Thoracic aorta (tissue), 2 donors: ENCODE measurements around the gene DNAH10. TPM values are rescaled to one million over a fixed set of nuclear protein-coding genes. Genes with fewer than 3 reads are reported as not detected.

Source experiments
- ATAC-seq: fragments of 150-250 bp; one replicate; pipeline ENCODE4 v1.8.0; 2017; ENCODE audit warnings: low read depth; ENCODE audit not compliant: insufficient number of reproducible peaks, low FRiP score
- DNase-seq: peaks from one replicate; pipeline ENCODE4 v3.0.0-alpha.2; 2020; ENCODE audit warnings: low spot score
- H3K27ac ChIP-seq, 2 donors: fragments of 200-600 bp; sonication (generic); 1 replicate in 1 of 2; 2 replicates in 1 of 2; pipeline ENCODE4 v1.5.1; 2016; ENCODE audit warnings: mild to moderate bottlenecking in 2 of 2, moderate library complexity in 2 of 2
- H3K27me3 ChIP-seq: fragments of 200-600 bp; sonication (generic); replicated peaks from 2 replicates; pipeline ENCODE4 v1.6.0; 2016; ENCODE audit warnings: mild to moderate bottlenecking; ENCODE audit not compliant: insufficient read depth
- H3K36me3 ChIP-seq: fragments of 200-600 bp; sonication (generic); one replicate; pipeline ENCODE4 v1.5.1; 2016
- H3K4me1 ChIP-seq, 2 donors: fragments of 200-600 bp; sonication (generic); 1 replicate in 1 of 2; 2 replicates in 1 of 2; pipeline versions ENCODE4 v1.5.1 to v1.6.0; 2016; ENCODE audit warnings: low read depth in 2 of 2, mild to moderate bottlenecking in 1 of 2; ENCODE audit not compliant: control insufficient read depth in 1 of 2
- H3K4me3 ChIP-seq: fragments of 200-600 bp; sonication (generic); 2 replicates; pipeline ENCODE4 v1.5.1; 2016; ENCODE audit warnings: mild to moderate bottlenecking
- H3K9me3 ChIP-seq: fragments of 200-600 bp; sonication (generic); 2 replicates; pipeline ENCODE4 v1.5.1; 2016
- CTCF ChIP-seq: fragments of 200-600 bp; sonication (generic); IDR thresholded peaks from one replicate; pipeline ENCODE4 v1.5.1; 2019; ENCODE audit warnings: antibody characterized with exemption
- total RNA-seq, 2 donors: library from RNA; depleted of rRNA; stranded (reverse); fragments of >200 nt; gene quantifications; one replicate each; pipeline versions ENCODE4 v1.1.0 to v1.2.3, GENCODE V29; 2016

DNAH10 gene
- total RNA-seq, 2 donors from 2014 or later, result under 0.01 to 0.14 TPM

GRCh38 chr12:123897221-123897620 lies 135.1 kb downstream of the DNAH10 start:
- no peaks in the 10 kb centered on the region for H3K27me3 ChIP-seq
- no peak for DNase-seq
- no peak overlapping the region for H3K4me3 ChIP-seq
- H3K36me3 ChIP-seq, result no peaks in the 10 kb centered on the region
- no peak for TF ChIP-seq CTCF
- no peaks in the 10 kb centered on the region for H3K9me3 ChIP-seq
- no peak overlapping the region for H3K27ac ChIP-seq
- no peak for ATAC-seq
- H3K4me1 ChIP-seq, result no peaks in the 10 kb centered on the region

- ATAC-seq, result no peak
- no peaks in the 10 kb centered on the region for H3K4me1 ChIP-seq
- TF ChIP-seq CTCF, result no peak
- DNase-seq, result no peak
- no peaks in the 10 kb centered on the region for H3K9me3 ChIP-seq
- no peaks in the 10 kb centered on the region for H3K36me3 ChIP-seq
- H3K27me3 ChIP-seq, result no peaks in the 10 kb centered on the region
- H3K4me3 ChIP-seq, result no peak overlapping the region
- H3K27ac ChIP-seq, result no peak overlapping the region
These were observed 136.6 kb downstream of the DNAH10 start for GRCh38 chr12:123898673-123899072.

- DNase-seq (no peak), ATAC-seq (no peak)
- H3K4me3 ChIP-seq, result no peak overlapping the region
- H3K9me3 ChIP-seq, result no peaks in the 10 kb centered on the region
- H3K36me3 ChIP-seq, result no peaks in the 10 kb centered on the region
- no peaks in the 10 kb centered on the region for H3K4me1 ChIP-seq
- no peak overlapping the region for H3K27ac ChIP-seq
- no peak for TF ChIP-seq CTCF
- H3K27me3 ChIP-seq, result no peaks in the 10 kb centered on the region
These were observed 137.3 kb downstream of the DNAH10 start for GRCh38 chr12:123899368-123899767.

GRCh38 chr12:123900871-123901376 lies 138.8 kb downstream of the DNAH10 start:
- H3K4me1 ChIP-seq, result no peaks in the 10 kb centered on the region
- no peaks in the 10 kb centered on the region for H3K36me3 ChIP-seq
- no peak overlapping the region for H3K27ac ChIP-seq
- DNase-seq (no peak), ATAC-seq (no peak)
- TF ChIP-seq CTCF, result no peak
- H3K4me3 ChIP-seq, result no peak overlapping the region
- H3K9me3 ChIP-seq, result no peaks in the 10 kb centered on the region
- H3K27me3 ChIP-seq, result no peaks in the 10 kb centered on the region

GRCh38 chr12:123902821-123903220 lies 140.7 kb downstream of the DNAH10 start:
- Histone ChIP-seq H3K27me3 (no peaks in the 10 kb centered on the region), H3K4me1 (no peaks in the 10 kb centered on the region), H3K4me3 (no peak overlapping the region), H3K36me3 (no peaks in the 10 kb centered on the region), H3K27ac (no peak overlapping the region), H3K9me3 (no peaks in the 10 kb centered on the region)
- TF ChIP-seq CTCF, result no peak
- ATAC-seq (no peak), DNase-seq (no peak)
